ENCODE results near the gene UGT2B15.
"Not testable (repeated sequence)": the region's sequence is repeated elsewhere in the genome, so short reads cannot be mapped to it uniquely, and the experiment has no call there.

UGT2B15 gene

DNA sequence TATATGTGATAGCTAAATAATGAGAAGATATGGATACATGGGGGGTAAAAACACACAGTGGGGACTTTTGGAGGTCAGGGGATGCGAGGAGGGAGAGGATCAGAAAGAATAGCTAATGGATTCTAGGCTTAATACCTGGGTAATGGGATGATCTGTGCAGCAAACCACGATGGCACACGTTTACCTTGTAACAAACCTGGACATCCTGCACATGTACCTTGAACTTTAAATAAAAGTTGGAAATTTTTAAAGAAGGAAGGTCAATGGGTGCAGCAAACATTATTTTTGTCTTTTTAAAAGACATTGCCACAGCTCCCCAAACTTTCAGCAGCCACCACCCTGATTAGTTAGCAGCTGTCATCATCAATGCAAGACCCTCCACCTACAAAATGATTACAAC lies 29.7 kb upstream of the UGT2B15 start:
- no peak overlapping the region for H3K4me3 ChIP-seq (ENCODE audit: control insufficient read depth, low read depth, low read length)
- TF ChIP-seq, protein P1, sequence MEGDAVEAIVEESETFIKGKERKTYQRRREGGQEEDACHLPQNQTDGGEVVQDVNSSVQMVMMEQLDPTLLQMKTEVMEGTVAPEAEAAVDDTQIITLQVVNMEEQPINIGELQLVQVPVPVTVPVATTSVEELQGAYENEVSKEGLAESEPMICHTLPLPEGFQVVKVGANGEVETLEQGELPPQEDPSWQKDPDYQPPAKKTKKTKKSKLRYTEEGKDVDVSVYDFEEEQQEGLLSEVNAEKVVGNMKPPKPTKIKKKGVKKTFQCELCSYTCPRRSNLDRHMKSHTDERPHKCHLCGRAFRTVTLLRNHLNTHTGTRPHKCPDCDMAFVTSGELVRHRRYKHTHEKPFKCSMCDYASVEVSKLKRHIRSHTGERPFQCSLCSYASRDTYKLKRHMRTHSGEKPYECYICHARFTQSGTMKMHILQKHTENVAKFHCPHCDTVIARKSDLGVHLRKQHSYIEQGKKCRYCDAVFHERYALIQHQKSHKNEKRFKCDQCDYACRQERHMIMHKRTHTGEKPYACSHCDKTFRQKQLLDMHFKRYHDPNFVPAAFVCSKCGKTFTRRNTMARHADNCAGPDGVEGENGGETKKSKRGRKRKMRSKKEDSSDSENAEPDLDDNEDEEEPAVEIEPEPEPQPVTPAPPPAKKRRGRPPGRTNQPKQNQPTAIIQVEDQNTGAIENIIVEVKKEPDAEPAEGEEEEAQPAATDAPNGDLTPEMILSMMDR (IDR thresholded peaks at IDR 0.05; ENCODE audit: control insufficient read depth, insufficient read depth, low read depth, low read length, missing control alignments), result no peak
- no peak for DNase-seq (ENCODE audit: low read depth)

DNA sequence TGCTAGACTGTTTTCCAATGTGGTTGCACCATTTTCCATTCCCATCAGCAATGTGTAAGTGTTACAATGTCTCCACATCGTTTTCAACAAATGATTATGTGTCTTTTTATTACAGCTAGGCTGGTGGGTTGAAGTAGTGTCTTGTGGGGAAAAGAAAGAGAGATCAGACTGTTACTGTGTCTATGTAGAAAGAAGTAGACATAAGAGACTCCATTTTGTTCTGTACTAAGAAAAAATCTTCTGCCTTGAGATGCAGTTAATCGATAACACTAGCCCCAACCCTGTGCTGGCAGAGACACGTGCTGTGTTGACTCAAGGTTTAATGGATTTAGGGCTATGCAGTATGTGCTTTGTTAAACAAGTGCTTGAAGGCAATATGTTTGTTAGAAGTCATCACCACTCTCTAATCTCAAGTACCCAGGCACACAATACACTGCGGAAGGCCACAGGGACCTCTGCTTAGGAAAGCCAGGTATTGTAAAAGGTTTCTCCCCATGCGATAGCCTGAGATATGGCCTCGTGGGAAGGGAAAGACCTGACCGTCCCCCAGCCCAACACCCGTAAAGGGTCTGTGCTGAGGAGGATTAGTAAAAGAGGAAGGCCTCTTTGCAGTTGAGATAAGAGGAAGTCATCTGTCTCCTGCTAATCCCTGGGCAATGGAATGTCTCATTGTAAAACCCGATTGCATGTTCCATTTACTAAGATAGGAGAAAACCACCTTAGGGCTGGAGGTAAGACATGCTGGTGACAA lies 23.0 kb upstream of the UGT2B15 start:
- H3K4me3 ChIP-seq (ENCODE audit: control insufficient read depth, low read depth, low read length), result no peak overlapping the region
- TF ChIP-seq, protein P1 (IDR thresholded peaks at IDR 0.05; ENCODE audit: control insufficient read depth, insufficient read depth, low read depth, low read length, missing control alignments), result no peak
- DNase-seq (ENCODE audit: low read depth), result no peak

DNA sequence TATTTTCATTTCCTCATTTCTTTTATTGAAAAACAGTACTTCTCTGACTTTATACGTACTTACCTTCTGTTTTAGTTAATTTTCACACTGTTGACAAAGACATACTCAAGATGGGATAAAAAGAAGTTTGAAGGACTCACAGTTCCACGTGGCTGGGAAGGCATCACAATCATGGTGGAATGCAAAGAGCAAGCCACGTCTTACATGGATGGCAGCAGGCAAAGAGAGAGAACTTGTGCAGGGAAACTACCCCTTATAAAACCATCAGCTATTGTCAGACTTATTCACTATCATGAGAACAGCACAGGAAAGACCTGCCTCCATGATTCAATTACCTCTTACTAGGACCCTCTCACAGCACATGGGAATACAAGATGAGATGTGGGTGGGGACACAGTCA lies 20.7 kb upstream of the UGT2B15 start:
- TF ChIP-seq, protein P1 (IDR thresholded peaks at IDR 0.05; ENCODE audit: control insufficient read depth, insufficient read depth, low read depth, low read length, missing control alignments), result no peak
- DNase-seq (ENCODE audit: low read depth), result no peak
- H3K4me3 ChIP-seq (ENCODE audit: control insufficient read depth, low read depth, low read length), result no peak overlapping the region

DNA sequence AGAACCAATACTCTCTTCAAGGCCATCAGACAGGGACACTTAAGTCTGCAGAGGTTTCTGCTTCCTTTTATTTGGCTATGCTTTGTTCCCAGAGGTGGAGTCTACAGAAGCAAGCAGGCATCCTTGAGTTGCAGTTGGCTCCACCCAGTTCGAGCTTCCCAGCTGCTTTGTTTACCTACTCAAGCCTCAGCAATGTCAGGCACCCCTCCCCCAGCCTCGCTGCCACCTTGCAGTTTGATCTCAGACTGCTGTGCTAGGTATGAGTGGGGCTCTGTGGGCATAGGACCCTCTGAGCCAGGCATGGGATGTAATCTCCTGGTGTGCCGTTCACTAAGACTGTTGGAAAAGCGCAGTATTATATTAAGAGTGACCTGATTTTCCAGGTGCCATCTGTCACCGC lies 12.6 kb upstream of the UGT2B15 start:
- TF ChIP-seq, protein P1 (IDR thresholded peaks at IDR 0.05; ENCODE audit: control insufficient read depth, insufficient read depth, low read depth, low read length, missing control alignments), result no peak
- DNase-seq (ENCODE audit: low read depth), result no peak
- no peak overlapping the region for H3K4me3 ChIP-seq (ENCODE audit: control insufficient read depth, low read depth, low read length)

DNA sequence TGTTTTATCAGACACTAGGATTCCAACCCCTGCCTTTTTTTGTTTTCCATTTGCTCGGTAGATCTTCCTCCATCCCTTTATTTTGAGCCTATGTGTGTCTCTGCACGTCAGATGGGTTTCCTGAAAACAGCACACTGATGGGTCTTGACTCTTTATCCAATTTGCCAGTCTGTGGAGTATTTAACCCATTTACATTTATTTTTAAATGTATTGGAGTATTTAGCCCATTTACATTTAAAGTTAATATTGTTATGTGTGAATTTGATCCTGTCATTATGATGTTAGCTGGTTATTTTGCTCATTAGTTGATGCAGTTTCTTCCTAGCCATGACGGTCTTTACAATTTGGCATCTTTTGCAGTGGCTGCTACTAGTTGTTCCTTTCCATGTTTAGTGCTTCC lies 10.8 kb upstream of the UGT2B15 start:
- DNase-seq (ENCODE audit: low read depth); H3K4me3 ChIP-seq (ENCODE audit: control insufficient read depth, low read depth, low read length): not testable (repeated sequence)

DNA sequence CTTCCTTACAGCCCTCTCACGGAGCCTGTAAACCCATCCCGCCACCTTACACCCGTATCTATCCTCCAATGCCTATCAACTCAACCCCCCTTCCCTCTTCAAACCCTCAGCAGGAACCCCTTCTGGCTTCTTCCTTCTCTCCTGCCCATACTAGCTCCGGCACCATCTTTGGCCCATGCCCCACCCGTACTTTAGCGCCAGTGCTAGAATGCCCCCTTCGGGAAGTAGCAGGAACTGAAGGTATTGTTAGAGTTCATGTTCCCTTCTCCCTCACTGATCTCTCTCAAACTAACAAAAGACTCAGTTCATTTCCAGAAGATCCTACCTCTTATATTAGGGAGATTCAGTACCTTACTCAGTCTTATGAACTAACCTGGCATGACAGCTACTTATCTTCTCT lies 2.7 kb upstream of the UGT2B15 start:
- DNase-seq (ENCODE audit: low read depth), result no peak
- TF ChIP-seq, protein P1 (IDR thresholded peaks at IDR 0.05; ENCODE audit: control insufficient read depth, insufficient read depth, low read depth, low read length, missing control alignments), result no peak
- no peak overlapping the region for H3K4me3 ChIP-seq (ENCODE audit: control insufficient read depth, low read depth, low read length)

DNA sequence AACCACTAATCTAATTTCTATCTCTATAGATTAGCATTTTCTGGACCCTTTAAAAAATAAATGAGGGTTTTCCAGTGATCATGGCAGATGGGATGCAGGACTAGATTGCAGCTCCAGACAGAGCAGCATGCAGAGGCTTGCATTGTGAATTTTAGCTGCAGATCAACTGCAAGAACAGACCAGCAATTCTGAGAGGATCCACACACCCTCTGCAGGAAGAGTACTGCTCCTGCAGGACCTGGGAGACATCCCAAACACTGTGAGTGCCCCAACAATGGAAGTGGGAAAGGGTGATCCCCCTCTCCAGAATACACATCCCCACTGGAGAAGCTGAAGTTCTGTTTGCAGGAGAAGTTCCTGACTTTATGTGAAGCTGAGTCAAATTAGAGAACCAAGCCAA lies 765 bp upstream of the UGT2B15 start:
- not testable (repeated sequence) for DNase-seq (ENCODE audit: low read depth); H3K4me3 ChIP-seq (ENCODE audit: control insufficient read depth, low read depth, low read length)

DNA sequence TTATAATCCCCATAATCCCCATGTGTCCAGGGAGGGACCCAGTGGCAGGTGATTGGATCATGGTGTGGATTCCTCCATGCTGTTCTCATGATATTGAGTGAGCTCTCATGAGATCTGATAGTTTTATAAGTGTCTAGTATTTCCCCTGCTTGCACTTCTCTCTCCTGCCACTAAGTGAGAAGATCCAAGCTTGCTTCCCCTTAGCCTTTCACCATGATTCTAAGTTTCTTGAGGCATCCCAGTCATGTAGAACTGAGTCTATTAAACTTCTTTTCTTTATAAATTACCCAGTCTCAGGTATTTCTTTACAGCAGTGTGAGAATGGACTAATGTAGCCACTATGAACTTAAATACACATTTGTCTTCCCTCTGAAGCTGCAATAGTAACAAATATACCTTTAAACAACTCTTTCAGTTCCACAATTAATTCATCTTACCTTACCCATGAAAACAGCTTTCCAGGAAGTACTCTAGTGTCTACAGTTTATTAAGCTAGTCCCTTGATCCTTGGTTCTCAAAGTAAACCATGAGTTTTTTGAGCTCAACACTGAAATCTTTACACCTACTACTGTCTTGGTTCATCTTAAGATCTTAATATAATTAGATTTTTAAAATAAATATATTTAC lies 1.8 kb downstream of the UGT2B15 start:
- DNase-seq (ENCODE audit: low read depth); H3K4me3 ChIP-seq (ENCODE audit: control insufficient read depth, low read depth, low read length): not testable (repeated sequence)

DNA sequence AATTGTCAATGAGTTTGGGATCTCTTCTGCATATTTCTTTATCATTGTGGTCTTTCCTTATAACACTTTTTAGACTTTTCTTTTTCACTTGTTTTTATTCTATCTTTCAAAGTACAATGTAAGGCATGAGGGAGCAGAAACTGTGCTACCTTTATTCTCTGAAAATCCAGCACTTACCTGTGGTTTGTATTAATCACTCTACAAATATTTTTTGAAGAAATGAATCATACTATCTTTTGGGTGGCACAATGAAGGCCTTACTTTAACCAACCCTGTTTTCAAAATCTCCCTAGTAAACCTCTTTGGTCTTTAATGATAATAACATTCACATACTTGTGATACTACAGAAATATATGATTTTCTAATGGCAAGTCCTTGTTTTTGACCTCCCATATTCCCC lies 2.9 kb downstream of the UGT2B15 start:
- not testable (repeated sequence) for H3K4me3 ChIP-seq (ENCODE audit: control insufficient read depth, low read depth, low read length); DNase-seq (ENCODE audit: low read depth)

DNA sequence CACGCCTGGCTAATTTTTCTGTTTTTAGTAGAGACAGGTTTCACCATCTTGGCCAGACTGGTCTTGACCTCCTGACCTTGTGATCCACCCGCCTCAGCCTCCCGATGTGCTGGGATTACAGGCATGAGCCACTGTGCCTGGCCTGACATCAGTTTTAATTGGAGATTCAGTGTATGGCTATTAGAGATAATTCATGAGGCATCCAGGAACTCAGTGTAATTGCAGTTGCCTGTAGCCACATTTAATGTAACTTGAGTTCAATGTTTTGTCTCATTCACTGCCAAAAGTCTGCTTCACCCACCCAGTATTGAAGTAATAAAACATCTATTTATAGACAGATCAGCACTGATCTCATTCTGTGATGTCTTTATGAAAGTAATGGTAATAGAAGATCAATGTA lies 5.7 kb downstream of the UGT2B15 start:
- DNase-seq (ENCODE audit: low read depth); H3K4me3 ChIP-seq (ENCODE audit: control insufficient read depth, low read depth, low read length): not testable (repeated sequence)

DNA sequence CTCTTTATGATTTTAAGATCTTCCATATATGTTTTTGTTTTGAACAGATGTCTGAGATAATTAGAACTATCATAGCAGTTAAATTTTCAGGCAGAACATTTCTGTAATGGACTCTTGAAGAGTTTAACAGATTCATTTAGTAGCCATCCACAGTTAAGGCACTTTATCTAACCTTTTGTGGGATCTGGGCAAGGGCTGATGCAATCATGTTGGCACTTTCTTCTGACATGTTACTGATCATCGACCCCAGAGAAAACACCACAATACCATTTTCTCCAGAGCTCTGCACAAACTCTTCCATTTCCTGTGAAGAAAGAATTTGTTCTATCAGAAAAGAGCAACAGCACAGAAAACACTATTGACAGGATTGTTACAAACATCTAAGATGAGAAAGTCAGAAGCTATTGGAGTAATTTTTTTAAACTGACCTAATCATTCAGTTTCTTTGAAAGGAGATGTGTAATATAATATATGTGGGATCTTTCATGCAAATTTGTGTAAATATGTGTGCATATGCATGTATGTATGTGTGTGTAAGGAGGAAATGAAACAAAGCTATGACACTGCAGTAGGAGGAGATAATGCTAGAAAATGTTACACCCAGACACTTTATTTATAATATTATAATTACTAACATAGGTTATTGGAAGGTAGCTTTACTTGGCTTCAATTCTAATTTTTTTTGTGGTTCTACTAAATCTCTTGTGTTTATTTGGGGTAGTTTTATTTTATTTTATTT lies 7.4 kb downstream of the UGT2B15 start:
- not testable (repeated sequence) for DNase-seq (ENCODE audit: low read depth); H3K4me3 ChIP-seq (ENCODE audit: control insufficient read depth, low read depth, low read length)
